ENCODE measurements around the gene BLM.
A peak's percentile ranks its signal among the peaks of the same experiment; 100 is the strongest.
"Not testable (repeated sequence)": the region's sequence is repeated elsewhere in the genome, so short reads cannot be mapped to it uniquely, and the experiment has no call there.

The BLM gene

DNA sequence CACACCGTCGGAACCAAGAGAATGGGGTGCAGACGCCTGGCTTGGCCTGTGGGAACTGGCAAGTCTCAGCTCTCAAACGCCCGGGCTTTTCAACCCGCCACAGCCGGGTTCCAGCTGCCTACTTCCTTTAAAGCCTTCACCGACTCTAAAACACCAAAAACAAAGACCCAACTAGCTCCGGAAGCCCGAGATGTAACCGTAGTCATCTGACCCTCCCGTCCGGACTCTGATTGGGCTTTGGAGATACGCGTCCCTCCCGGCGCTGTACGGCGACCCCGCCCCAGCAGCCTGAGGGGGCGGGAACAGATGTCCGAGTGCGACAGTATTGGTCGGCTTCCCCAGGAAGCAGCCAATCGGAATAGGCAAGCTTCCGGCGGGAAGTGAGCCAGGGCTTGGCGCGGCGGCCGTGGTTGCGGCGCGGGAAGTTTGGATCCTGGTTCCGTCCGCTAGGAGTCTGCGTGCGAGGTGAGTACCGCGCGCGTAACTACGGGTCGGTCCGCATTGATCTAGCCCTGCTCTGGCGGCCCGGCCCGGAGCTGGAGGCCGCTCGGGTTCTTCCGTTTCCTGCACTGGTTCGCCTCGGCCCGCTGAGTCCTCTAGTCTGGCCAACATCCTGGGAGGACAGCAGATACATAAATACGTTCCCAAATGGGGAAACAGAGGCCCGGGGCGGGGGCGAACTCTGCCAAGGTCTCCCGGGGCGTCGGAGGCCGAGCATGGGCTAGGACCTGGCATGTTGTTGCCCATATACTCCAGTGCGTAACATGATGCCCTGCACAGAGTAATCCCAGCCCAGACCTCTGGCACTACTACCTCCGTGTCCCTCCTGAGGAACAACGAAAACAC, at the start of gene BLM:
TSS of gene BLM (plus strand) at position 371 of the 846 bp plus-strand sequence. CDS start 30,047 bp downstream, outside the sequence.
- DNase-seq (ENCODE audit: low spot score) = peak; percentile 98

- not testable (repeated sequence) for DNase-seq (ENCODE audit: low spot score)
Observed at GRCh38 chr15:90667755-90668345, 49.3 kb upstream of the BLM start.

GRCh38 chr15:90670631-90671030, 46.5 kb upstream of the BLM start:
- DNase-seq (ENCODE audit: low spot score) = not testable (repeated sequence)

DNA sequence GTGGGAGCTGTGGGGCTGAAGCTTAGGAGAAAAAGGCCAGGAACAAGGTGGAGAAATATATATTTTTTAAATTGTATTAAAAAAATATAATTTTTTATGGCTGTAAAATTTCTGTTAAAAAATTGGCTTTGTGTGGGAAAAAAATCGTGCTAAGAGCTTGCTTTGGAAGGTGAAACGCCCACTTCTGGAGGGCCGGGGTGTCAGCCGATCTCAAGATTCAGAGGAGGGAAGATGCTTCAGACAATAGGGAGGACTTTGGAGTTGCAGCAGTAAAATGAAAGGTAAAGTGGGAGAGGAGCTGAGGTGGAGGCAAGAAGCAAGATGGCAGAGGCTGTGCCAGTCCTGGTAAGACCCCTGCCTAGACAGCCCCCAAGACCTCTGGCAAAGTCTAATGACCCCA, 45.9 kb upstream of the BLM start:
- no peak for DNase-seq (ENCODE audit: low spot score)

- not testable (repeated sequence) for DNase-seq (ENCODE audit: low spot score)
Observed at GRCh38 chr15:90673357-90673756, 43.8 kb upstream of the BLM start.

- DNase-seq (ENCODE audit: low spot score) = no peak
Observed at GRCh38 chr15:90674476-90674875, 42.7 kb upstream of the BLM start.

DNA sequence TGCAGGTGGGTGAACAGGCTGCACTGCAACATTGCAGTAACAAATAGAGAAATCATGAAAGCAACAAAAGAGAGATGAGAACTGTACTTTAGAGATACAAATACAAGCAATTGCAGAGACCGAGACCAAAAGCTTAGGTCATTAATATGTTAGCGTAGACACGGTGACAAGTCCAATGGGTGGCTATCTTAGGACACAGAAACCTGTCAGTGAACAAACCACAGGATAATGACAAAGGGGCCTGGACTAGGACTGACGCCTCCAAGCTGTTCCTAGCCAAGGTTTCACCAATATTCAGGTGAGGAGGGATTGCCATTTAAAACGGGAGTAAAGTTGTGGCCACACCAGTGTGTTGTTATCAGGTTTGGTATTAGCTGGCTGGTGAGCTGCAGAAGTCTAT, 41.7 kb upstream of the BLM start:
- no peak for DNase-seq (ENCODE audit: low spot score)

DNA sequence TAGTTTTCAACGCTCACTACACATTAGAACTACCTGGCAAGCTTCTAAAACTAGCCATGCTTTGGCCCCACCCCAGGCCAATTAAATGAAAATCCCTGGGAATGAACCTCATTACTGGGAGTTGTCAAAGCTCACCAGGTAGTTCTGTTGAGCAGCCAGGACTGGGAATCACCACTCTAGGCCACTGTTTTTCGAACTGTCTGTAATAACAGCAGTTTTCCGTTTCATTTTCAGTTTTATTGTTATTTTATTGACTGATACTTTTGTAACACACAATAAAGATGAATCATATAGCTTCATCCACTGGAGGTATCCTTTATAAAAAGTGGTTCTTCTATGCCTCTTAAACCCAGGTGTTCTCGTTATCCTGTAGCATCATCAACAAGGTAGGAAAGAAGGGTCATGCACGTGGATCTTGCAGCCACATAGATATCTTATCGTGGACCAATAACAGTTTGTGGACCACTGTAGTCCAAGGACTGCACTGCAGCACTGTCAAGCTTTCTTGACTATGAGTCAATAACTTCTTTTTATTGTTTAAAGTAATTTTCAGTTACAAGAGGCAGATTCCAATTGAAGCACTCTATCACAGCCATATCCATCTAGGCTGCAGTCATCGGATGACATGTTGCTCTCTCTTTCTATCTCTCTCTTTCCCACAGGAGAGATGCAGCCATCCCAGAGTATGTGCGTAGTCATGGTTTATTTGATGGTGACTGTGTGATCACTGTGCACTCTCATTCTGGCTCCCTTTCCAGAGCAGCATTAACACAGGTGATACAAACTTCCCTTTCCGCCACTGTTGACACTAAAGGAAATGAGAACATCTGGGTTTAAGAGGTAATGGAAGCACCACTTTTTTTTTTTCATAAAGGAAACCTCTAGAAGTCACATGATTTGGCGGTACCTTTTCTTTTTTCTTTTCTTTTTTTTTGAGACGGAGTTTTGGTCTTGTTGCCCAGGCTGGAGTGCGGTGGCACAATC, 39.0 kb upstream of the BLM start:
- no peak for DNase-seq (ENCODE audit: low spot score)

GRCh38 chr15:90679959-90680358, 37.2 kb upstream of the BLM start:
- DNase-seq (ENCODE audit: low spot score) = no peak

DNA sequence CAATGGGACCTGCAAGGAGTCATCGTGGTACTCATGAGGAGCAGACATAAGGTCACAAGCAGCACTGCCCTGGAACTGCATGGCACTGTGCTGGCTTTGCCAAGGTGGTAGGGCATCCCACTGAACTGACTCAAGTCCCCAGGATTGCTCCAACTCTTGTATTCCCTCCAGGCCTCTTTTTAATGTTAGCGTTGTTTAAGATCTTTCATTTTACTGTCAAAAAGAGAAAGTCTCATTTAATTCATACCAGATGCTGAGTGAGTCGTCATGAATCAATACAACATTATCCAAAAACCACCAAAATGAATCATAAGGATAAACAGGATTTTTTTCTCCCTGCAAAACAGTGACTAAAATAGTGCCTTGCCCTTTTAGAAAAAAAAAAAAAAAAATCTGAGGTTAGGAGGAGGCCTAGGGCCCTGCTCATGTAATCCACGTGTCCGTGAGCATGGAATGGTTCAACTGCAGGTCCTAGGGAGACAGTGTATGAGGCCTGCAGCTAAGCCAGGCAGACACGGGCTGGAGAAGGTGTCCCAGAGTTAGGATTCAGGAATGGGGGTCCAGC, 36.7 kb upstream of the BLM start:
- DNase-seq (ENCODE audit: low spot score) = peak; percentile 79

DNA sequence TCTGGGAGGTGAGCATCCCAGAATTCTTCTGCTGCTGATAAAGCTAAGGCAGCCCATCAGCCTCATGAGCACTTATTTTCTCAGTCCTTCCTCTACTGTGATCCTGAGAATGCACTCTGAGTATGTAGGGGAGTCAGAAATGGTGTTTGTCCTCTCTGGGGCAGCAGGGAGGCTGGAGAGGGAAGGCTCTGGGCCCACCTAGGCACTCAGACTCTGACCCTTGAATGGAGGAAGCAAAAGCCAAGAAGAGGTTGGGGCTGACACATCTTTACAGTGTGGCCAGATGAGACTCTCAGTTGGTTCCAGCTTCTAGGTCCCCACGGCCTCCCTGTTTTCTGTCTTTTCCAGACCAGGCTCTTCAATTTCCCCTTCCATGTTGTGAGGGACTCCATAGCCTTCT, 36.1 kb upstream of the BLM start:
- no peak for DNase-seq (ENCODE audit: low spot score)

DNA sequence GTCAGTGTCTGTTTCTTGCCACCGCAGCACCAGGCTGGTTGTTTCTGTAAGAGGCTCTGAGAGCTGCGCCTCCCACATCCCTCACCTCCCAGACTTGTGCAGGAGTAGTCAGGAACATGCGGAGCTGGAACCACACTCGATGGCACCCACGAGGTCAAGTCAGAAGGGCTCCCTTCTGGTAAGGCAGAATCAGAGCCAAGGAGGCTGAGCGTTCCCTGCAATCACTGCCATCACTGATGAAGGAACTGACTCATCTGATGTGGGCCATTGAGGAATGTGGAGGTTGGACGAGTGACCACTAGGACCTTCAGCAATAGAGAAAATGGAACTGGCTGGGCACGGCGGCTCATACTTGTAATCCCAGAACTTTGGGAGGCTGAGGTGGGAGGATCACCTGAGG, 35.7 kb upstream of the BLM start:
- peak; percentile 71 for DNase-seq (ENCODE audit: low spot score)

DNA sequence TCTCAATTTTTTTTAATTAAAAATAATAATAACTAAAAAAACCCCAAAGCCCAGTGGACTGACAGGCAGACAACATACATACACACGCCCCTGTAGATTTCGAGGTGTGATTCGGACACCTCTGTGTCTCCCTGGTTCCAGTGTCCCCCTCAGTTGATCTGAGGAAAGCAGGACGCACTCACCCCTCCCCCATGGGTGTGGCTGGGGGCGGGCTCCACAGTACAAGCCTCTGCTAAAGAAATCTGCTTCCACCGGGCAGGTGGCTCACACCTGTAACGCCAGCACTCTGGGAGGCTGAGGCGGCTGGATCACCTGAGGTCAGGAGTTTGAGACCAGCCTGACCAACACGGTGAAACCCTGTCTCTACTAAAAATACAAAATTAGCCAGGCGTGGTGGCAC, 33.8 kb upstream of the BLM start:
- DNase-seq (ENCODE audit: low spot score) = no peak

DNA sequence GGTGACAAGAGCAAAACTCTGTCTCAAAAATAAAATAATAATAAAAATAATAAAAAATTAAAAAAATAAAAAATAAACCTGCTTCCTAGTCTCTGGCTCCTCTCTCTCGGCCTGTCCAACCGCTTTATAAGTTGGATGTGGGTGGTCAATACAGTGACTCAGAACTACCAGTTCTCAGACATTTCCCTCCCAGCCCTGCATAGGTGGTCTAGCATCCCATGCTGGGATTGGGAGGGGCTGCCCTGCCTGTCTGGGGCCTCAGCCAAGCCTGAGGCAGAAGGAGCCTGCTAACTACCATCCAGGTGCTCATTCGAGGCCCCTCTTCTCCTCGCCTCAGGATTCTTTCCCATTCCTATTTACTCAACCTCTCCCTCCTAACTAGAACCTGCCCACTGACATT, 33.3 kb upstream of the BLM start:
- no peak for DNase-seq (ENCODE audit: low spot score)

GRCh38 chr15:90684281-90684680, 32.9 kb upstream of the BLM start:
- no peak for DNase-seq (ENCODE audit: low spot score)

DNA sequence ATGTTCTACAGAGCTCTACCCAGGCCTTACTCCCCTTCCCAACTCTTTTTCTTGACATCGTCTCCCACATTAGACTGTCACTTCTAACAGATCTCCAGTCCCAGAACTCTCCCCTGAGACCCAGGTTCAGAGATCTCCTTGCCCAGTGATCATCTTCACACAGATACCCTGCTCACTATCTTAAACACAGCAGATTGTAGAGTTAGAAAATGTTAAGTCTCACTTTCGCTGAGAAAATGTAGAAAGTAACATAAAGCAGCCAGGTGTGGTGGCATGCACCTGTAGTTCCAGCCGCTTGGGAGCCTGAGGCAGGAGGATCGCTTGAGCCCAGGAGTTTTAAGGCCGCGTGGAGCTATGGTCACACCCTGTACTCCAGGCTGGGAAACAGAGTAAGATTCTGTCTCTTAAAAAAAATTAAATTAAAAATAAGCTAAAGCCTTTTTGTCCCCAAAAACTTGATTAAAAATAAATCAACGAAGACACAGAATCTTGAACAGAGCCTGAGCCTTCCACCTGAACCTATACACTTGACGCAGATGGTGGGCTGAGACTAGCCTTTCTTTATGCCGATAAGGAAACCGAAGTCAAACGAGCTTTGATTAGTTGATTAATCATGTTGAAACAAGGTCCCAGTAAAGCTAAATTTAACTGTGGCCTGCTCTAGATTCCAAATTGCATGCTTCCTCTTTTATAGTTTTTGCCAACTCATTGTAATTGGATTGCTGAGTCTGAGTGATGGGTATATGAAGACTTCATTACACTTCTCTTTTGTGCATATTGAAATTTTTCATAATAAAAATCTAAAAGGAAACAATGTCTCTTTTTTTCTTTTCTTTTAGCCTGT, 31.3 kb upstream of the BLM start:
- DNase-seq (ENCODE audit: low spot score) = no peak

- DNase-seq (ENCODE audit: low spot score) = no peak
Observed at GRCh38 chr15:90686435-90687218, 30.5 kb upstream of the BLM start.

GRCh38 chr15:90689326-90689961, 27.7 kb upstream of the BLM start:
- DNase-seq (ENCODE audit: low spot score) = not testable (repeated sequence)

DNA sequence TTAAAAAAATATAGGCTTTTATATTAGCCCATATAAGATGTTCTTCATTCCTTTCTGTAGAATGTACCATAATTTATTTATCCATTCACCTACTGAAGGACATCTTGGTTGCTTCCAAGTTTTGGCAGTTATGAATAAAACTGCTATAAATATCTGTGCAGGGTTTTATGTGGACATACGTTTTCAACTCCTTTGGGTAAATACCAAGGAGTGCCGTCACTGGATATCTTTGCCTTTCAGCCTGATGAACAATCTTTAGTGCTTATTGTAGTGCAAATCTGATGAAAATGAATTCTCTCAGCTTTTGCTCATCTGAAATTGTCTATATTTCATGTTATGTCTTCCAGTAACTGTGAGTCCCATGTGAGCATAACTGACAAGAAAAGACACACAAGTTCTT, 26.6 kb upstream of the BLM start:
- no peak for DNase-seq (ENCODE audit: low spot score)

DNA sequence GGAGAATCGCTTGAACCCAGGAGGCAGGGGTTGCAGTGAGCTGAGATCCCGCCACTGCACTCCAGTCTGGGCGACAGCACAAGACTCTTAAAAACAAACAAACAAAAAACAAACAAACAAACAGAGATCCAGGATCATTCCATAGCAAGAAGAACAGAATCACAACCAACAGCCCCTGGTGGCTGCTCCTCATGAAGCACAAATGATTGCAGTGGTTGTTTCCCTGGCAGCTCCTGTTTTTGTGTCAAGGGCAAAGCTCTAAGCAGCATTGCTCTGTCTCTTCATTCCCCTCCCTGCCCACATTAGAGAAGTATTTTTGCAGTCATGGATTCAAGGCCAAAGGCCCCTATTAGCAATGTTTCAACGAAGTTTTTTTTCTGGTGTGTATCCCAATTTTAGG, 25.8 kb upstream of the BLM start:
- no peak for DNase-seq (ENCODE audit: low spot score)

Data from AG08396 (cell line).